Measurements from ENCODE around the gene ATF3.
A peak's percentile ranks its signal among the peaks of the same experiment; 100 is the strongest.

The ATF3 gene, protein sequence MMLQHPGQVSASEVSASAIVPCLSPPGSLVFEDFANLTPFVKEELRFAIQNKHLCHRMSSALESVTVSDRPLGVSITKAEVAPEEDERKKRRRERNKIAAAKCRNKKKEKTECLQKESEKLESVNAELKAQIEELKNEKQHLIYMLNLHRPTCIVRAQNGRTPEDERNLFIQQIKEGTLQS

DNA sequence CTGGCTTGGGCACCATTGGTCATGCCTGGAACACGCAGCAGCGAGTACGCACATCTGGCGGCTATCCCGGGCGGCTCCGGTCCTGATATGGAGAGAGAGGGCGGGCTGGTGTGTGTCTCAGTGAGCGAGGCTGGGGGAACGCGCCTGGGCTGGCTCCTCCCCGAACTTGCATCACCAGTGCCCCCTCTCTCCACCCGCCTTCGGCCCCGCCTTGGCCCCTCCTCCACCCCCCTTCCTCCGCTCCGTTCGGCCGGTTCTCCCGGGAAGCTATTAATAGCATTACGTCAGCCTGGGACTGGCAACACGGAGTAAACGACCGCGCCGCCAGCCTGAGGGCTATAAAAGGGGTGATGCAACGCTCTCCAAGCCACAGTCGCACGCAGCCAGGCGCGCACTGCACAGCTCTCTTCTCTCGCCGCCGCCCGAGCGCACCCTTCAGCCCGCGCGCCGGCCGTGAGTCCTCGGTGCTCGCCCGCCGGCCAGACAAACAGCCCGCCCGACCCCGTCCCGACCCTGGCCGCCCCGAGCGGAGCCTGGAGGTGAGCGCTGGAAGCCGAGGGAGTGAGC lies at the start of gene ATF3:
Gene ATF3, plus strand, starts transcription at position 370 of the 567 bp plus-strand sequence. CDS start 6,261 bp downstream, outside the sequence.
- DNase-seq (ENCODE audit: low spot score): peak; percentile 97

DNA sequence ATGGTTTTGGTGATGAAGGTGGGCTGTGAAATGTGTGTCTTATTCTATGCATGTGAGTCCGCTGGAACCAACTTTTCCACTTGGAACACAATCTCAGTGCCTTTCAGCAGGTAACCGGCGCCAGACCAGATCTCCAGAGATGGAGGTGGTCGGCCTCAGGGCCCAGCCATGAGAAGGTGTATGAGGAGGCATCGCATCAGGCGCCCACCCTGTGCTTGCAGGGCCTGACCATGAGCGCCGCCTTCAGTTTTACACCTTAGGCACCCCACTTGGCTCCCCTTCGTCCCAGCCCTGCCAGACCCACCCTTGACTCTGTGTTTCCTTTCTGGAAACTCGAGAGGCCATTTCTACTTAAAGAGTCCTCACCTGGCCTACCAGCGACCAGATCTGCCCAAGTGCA lies 48.6 kb upstream of the ATF3 start:
- DNase-seq (ENCODE audit: low spot score): no peak

DNA sequence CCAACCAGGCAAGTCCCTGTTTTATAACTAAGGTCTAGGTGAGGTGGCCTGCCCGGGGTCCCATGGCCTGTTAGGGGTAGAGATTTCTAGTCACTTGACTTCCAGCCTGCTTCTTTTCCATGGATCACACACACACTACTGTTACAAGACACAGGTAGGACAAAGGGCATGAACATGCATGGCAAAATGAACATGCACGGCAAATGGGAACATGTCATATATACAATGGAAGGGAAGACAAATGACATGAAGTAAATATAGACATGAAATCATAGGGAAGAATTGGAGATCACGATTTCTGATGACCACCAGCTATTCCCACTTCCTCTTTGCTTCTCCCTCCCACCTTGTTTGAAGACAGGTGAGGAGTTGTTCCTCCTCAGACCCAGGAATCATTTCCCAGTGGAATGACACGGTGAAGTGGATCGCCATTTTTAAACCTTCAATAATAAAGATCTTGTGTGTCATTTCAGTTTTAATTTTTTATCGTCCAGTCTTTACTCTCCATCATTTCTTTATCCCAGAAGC lies 47.6 kb upstream of the ATF3 start:
- no peak for DNase-seq (ENCODE audit: low spot score)

DNA sequence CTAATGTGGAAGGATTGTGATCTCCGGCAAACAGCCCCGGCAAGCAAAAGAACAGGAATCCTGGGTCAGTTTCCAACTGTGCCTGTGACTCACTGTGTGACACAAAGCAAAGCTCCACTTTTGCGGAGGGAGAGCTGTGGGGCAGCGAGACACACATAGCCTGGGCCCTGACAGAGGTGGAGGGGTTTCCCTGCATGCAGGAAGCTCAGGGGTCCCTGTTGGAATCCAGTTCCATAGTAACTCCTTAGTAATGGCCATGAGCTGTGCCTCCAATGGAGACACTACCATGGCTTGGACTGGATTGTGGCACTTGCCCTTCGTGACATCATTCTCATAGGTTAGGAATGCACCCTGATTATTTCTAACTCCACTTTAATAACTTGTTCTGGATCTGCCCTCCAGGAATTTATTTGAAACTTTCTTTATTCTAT lies 47.0 kb upstream of the ATF3 start:
- DNase-seq (ENCODE audit: low spot score): no peak

DNA sequence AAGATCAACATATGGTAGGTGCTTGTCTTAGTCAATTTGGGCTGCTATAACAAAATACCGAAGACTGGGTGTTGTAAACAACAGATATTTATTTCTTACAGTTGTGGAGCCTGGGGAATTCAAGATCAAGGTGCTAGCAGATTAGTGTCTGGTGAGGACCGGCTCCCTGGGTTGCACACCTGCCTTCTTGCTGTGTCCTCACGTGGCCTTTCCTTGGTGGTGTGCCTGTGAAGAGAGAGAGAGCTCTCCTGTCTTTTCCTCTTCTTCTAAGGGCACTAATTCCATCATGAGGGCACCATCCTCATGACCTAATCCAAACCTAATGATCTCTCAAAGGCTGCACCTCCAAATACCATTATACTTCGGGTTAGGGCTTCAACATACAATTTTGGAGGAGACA lies 45.8 kb upstream of the ATF3 start:
- no peak for DNase-seq (ENCODE audit: low spot score)

DNA sequence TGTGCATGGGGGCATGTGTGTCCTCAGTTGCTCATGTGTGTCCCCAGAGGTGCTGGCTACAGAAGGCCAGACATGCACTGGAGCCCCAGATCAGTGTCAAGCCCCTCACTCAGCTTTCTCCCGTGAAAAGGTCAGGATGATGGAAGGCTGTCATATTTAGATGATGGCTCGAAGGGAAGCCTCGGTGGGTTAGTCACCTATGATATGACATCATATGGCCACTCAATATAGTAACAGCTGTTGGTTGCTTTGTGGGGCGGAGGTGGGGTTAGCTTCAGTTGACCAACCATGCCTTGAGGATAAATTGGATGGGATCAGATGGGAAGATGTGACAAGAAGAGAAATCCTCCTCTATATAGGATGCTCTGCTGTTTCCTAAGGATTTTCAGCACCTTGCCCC lies 43.5 kb upstream of the ATF3 start:
- DNase-seq (ENCODE audit: low spot score): no peak

DNA sequence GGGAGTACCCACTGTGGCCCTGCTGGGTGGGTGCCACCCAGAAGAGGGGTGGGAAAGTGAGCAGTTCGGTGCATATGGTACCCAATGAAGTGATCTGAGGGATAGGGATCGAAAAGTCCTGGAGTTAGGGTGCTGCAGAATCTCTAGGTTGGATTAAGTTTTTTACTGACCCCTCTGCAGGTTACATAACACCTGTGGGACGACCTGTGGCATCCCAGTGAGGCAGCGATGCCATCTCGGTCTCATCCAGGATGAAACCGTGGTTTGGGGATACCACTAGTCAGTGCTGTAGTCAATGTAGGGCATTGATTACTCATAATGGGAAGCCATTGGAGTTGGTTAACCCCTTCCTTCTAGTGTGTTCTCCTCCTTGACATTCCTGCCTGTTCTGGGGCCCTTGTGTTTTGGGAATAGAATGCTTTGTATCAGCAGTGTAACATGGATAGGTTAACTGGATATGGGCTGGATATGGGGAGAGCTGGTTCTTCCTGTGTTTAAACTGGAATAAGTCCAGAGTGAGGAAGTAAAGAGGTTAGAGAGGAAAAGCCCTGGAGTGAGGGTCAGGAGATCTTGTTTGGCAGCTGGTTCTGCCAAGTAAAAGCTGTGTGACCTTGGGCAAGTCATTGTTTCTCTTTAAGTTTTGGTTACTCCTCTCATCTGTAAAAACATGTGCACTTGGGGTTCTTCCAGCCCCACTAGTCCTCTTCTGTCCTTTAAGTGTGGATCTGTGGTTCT lies 42.8 kb upstream of the ATF3 start:
- no peak for DNase-seq (ENCODE audit: low spot score)

DNA sequence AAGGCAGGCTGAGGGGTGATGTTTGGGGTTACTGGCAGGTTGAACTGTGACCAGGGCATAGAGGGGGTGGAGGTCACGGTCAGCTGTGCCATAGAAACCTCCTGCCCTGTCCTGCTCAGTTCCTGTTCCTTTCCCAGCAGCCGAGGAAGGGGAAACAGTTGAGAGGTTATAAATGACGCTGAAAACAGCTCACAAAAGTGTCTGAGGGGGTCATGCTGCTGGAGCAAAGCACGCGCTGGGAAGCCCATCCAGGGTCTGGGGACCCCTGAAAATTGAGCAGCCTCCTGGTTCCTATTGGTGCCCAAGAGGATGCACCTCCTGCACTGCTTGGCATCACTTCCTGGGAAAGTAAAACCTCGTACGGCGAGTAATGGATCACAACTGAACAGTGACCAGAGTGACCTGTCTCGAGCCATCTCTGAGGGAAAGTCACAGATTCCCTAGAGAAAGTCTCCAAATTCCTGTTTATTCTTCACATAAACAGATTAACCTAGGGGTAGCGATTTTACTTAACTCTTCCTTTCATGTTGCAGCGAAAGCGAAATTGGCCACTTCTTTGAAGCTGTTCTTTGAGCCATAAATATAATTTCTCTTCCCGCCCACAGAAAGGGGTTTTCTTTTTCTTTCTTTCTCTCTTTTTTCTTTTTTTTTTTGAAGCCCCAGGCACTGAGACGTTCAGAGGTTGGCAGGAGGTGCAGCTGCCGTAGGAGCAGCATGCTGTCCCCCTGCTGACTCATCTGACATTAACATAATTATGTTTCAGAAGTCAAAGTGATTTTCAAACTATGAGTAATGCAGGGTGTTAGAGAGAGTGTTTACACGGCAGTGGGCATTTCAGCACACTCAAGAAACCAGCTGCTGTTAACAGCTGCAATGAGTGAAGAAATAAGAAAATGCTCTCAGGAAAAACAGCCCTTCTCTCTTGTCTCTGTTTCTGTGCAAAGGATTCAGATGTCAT lies 41.8 kb upstream of the ATF3 start:
- no peak for DNase-seq (ENCODE audit: low spot score)

DNA sequence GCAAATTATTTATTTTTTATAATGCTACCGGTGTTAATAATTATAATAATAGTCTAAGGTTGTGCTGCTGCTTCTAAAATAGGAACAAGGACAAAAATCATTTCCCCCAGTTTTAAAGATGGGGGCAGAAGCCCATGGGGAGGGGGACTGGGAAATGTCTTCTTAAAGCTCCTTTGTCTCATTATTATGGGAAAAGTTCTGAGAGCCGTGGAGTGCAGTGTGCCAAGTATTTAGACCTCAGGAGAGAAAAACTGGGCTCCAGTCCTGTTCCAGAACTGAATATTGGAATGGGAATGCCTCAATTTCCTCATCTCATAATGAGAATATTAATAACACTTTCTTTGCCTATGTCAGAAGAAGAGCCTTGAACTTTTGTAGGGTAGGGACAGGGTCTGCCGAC lies 40.9 kb upstream of the ATF3 start:
- no peak for DNase-seq (ENCODE audit: low spot score)

DNA sequence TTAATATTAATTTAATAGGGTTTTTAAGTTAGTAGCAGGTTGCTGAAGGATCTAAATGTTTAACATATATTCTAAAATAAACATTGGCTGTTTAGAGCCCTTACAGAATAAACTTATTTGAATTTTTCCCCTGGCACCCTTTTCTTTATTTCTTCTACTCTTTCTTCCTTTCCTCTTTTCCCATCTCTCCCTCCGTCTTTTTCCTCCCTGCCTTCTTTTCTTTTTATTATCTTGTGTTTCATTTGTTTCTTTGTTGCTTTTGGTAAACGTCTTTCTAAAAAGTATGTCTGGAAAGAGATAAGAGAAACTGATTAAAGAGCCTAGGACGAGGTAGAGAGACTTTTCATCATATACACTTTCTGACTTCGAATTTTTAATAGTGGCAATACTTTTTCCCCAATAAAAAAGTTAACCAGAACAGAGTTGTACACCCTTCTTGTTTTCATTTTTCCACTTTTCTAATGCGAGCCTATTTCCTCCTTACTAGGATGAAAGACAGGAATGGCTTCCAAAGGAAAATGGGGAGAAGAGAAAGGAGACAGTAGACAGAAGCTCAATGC lies 39.5 kb upstream of the ATF3 start:
- DNase-seq (ENCODE audit: low spot score): no peak

DNA sequence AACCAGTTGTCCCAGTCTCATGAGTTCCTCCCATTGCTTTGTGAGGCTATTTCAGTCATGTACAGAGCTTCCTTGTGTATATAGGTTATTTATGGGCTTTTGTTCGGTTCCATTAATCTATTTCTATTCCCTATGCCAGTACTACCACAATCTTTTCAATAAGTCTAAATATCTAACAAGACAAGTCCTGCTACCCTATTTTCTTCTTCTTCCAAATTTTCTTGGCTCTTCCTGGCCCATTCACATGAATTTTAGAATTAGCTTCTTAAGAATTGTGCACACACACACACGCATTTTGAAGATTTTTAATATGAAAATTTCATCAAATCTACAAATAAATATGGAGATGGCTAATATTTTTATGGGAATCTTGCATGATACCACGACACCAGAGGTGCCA lies 33.8 kb upstream of the ATF3 start:
- no peak for DNase-seq (ENCODE audit: low spot score)

DNA sequence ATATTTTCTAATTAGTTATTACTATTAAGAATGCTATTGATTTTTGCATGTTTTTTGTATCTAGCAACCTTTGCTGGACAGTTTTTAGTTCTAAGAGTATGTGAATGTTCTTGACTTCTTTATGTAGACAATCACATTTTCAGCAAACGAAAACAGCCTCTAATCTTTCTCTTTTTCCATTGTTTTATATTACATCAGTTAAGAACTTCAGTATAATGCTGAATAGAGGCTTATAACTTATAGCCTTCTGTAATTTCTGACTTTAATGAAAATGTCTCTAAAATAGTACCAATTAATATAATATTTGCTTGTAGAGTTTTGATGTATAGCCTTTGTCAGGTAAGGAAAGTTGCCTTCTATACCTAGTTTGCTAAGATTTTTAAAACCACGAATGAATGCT lies 33.2 kb upstream of the ATF3 start:
- no peak for DNase-seq (ENCODE audit: low spot score)

DNA sequence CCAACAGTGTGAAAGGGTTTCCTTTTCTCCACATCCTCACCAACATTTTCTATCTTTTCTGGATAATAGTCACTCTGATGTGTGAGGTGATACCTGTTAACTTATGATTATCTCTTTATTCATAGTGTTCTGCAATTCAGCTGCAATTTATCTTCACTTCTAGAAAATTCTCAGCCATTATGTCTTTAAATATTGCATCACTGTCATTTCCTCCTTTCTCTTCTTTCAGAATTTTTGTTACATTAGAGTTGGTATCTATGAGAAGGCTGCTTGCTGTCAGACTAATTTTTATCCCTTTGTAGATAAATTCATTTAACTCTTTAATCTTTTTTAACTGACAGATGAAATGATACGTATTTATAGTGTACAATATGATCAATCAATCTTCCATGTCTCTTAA lies 30.5 kb upstream of the ATF3 start:
- DNase-seq (ENCODE audit: low spot score): no peak

DNA sequence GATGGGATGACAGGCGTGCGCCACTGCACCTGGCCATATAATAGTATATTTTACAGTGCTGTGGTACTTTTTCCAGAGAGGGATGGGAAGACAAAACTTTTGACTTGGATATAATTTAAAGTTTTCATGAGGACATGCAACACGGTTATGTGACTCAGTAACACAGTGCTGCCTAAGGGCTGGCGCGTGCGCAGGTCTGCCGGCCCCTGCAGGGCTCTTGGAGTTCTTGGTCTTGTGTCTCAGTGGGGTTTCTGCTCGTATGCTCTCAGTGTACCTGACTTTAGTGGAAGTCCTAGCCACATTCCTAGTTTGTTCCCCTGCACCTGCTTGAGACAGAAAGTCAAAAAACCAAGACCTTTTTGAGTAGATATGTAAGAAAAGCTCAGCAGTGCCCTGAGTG lies 27.5 kb upstream of the ATF3 start:
- DNase-seq (ENCODE audit: low spot score): no peak

DNA sequence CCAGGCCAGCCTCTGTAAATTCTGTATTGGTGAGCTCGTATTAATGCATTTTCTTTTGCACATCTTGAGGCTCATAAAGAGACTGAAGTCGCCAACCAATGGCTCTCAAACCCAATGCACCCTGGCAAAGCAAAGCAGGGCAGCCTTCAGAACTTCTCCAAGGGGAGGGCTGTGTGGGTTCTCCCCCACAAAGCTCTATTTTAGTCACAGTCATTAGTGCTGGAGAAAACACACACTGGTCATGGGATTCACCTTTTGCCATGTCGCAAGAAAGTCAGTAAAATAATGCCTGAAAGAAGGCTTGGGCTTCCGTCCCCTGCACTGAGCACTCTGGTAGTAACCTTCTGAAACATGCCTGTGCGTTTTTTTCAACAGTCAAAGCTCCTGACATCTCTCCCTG lies 26.3 kb upstream of the ATF3 start:
- DNase-seq (ENCODE audit: low spot score): no peak

DNA sequence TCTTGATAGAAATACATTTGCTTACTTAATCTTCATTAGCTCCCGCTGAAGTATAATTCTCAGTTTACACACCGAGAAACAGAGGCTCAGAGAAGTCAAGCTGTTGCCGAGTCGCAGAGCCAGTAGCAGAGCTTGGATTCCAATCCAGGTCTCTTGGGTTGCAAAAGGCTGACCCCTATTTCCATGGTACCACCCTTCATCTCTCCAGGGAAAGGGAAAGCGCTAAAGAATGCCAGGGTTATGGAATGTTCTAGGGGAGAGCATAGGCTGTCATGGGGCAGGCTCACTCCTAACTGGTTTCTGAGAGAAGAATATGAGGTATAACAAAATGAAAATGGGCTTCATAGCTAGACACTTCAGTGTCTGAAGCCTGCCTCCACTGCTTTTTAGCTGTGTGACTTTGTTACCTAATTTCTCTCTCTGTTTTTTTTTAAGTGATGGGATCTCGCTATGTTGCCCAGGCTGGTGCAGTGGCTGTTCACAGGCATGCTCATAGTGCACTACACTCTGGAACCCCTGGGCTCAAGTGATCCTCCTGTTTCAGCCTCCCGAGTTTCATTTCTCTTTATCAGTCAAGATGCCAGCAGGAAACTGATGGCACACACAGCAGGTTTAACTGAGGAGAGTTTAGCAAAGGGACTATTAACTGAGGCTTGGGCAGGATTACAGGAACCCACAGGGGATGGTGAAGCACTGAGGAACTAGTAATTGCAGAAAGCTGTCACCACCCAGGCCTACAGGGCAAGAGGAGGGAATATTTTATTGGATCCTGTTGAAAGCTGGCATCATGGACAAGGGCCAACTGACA lies 25.5 kb upstream of the ATF3 start:
- DNase-seq (ENCODE audit: low spot score): no peak

DNA sequence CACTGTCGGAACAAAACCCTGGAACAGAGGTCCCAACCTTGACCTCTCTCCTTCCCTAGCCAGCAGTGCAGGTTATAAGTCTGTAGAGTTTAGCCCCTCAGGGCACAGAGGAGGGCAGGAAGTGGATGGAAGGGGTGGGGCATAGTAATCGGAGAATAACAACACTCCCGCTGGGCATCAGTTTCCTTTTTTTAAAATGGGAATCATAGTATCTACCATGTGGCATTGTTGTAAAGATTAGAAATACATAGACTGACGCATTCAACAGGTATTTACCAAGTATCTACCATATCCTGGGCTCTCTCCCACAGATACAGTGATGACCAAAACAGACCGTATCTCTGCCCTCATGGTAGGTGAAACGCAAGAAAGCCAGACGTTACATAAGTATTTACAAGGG lies 24.9 kb upstream of the ATF3 start:
- DNase-seq (ENCODE audit: low spot score): no peak

DNA sequence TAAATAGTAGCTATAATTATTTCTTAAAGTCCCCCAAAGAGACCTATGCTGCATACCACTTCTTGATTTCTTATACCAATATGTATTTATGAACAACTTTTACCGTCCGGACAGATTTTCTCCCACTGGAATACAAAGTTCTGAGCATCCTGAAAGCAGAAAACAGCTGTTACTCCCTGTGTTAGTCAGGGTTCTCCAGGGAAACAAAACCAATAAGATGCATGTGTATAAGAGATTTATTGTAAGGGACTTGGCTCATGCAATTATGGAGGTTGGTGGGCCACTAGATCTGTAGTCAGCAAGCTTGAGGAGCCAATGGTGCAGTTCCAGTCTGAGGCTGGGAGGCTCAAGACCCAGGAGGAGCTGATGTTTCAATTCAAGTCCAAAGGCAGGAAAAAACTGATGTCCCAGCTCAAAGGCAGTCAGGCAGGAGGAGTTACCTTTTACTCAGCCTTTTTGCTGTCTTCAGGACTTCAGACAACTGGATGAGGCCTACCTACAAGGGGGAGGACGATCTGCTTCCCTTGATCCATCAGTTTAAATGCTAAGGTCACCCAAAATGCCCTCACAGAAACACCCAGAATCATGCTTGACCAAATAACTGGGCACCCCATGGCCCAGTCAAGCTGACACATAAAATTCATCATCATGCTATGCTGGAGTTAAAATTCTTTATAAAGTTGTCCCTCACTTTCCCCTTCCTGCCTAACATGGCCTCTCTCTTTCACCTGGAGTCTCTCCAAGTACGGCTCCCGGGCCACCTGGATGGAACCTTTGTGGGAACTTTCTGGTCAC lies 24.3 kb upstream of the ATF3 start:
- DNase-seq (ENCODE audit: low spot score): no peak

DNA sequence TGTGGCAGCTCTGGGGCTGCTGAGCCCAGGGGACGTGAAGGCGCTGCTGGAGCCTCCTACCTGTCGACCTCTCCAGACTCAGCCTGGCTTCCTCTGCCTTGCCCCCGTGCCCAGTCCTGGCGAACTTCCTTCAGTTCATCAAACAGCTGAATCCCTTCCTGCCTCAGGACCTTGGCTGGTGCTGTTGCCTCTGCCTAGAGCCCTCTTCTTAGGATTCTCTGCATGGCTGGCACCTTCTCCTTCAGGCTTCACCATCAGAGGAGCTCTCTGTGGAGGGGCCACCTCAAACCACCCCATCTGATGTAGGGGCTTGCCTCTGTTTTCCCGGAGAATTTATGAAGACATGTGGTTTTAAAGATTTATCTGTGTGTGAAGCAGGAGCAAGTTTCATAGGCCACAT lies 23.4 kb upstream of the ATF3 start:
- no peak for DNase-seq (ENCODE audit: low spot score)
